ENCODE results near the gene MTARC2.

Gene MTARC2

DNA sequence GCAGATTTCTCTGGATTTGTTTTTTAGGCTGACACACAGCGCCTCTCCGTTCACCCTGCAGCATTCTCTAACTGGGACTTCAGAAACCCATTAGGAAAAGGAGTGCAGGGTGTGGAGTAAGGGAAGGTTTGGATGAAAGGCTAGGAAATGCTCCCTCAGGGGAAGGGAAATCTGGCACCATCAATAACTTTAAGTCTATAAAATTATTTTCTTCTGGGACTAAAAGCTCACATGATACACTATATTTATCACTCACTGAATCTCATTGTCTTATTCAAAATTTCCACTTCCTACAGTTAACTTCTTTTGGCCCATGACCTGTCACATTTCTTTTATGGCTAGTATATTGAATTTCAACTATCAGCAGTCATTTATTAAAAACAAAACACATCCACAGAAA lies 85.3 kb downstream of the MTARC2 start:
- DNase-seq = no peak
